GM23338 (cell line): ENCODE measurements around the gene TRMT11. TPM values are rescaled to one million over a fixed set of nuclear protein-coding genes. Genes with fewer than 3 reads are reported as not detected.
"Not testable (repeated sequence)": the region's sequence is repeated elsewhere in the genome, so short reads cannot be mapped to it uniquely, and the experiment has no call there.

ENCODE experiments used
- ATAC-seq: fragments of 200-7000 bp; cut with Tn5 transposase; 3 replicates; pipeline ENCODE4 v1.9.1; 2020
- DNase-seq: peaks from one replicate; pipeline ENCODE4 v3.0.0-alpha.2; 2015; ENCODE audit warnings: low spot score
- H2AFZ ChIP-seq: fragments of 200-600 bp; sonication (generic); 2 replicates; pipeline ENCODE4 v1.8.0; 2016; ENCODE audit warnings: antibody characterized with exemption, mild to moderate bottlenecking, moderate library complexity
- H3F3A ChIP-seq: fragments of 200-600 bp; sonication (generic); replicated peaks from 2 replicates; pipeline ENCODE4 v1.8.0; 2017; ENCODE audit warnings: antibody characterized with exemption, mixed run types, low read depth
- H3K27ac ChIP-seq: fragments of 200-600 bp; sonication (generic); 2 replicates; pipeline ENCODE4 v1.6.1; 2016; ENCODE audit warnings: low read depth
- H3K27me3 ChIP-seq: fragments of 200-600 bp; sonication (generic); 2 replicates; pipeline ENCODE4 v1.8.0; 2016; ENCODE audit warnings: mild to moderate bottlenecking, mixed run types, moderate library complexity; ENCODE audit not compliant: insufficient read depth
- H3K36me3 ChIP-seq: fragments of 200-600 bp; sonication (generic); 2 replicates; pipeline ENCODE4 v1.8.0; 2016; ENCODE audit warnings: mild to moderate bottlenecking; ENCODE audit not compliant: insufficient read depth
- H3K4me1 ChIP-seq: fragments of 200-600 bp; sonication (generic); 2 replicates; pipeline ENCODE4 v1.8.0; 2016; ENCODE audit warnings: mild to moderate bottlenecking, moderate library complexity; ENCODE audit not compliant: insufficient read depth
- H3K4me2 ChIP-seq: fragments of 200-600 bp; sonication (generic); 2 replicates; pipeline ENCODE4 v1.7.1; 2017; ENCODE audit warnings: mixed run types
- H3K4me3 ChIP-seq: fragments of 200-600 bp; sonication (generic); 2 replicates; pipeline ENCODE4 v1.6.1; 2016; ENCODE audit warnings: mixed run types
- H3K79me2 ChIP-seq: fragments of 200-600 bp; sonication (generic); replicated peaks from 2 replicates; pipeline ENCODE4 v1.8.0; 2017; ENCODE audit warnings: mild to moderate bottlenecking; ENCODE audit not compliant: insufficient read depth
- H3K9me2 ChIP-seq: fragments of 200-600 bp; sonication (generic); 2 replicates; pipeline ENCODE4 v1.8.0; 2017; ENCODE audit not compliant: insufficient read depth
- H4K20me1 ChIP-seq: fragments of 200-600 bp; sonication (generic); replicated peaks from 2 replicates; pipeline ENCODE4 v1.8.0; 2017; ENCODE audit warnings: mild to moderate bottlenecking; ENCODE audit not compliant: insufficient read depth
- H3K27ac Mint-ChIP-seq: 2 replicates; pipeline ENCODE4 v1.8.0; 2020; ENCODE audit warnings: inconsistent platforms, mild to moderate bottlenecking, moderate library complexity, mixed read lengths
- H3K27me3 Mint-ChIP-seq: 3 replicates; pipeline ENCODE4 v1.8.0; 2022; ENCODE audit warnings: low read depth, mild to moderate bottlenecking, moderate library complexity, mixed read lengths, inconsistent platforms; ENCODE audit not compliant: insufficient read depth, poor library complexity
- H3K36me3 Mint-ChIP-seq: 3 replicates; pipeline ENCODE4 v1.8.0; 2021; ENCODE audit warnings: low read depth, mild to moderate bottlenecking, inconsistent platforms, moderate library complexity, mixed read lengths
- H3K4me1 Mint-ChIP-seq: 3 replicates; pipeline ENCODE4 v1.8.0; 2020; ENCODE audit warnings: mild to moderate bottlenecking, inconsistent platforms, mixed read lengths
- H3K4me3 Mint-ChIP-seq: 3 replicates; pipeline ENCODE4 v1.8.0; 2021; ENCODE audit warnings: moderate library complexity, mild to moderate bottlenecking, inconsistent platforms, mixed read lengths
- H3K9me3 Mint-ChIP-seq: 3 replicates; pipeline ENCODE4 v1.8.0; 2020; ENCODE audit warnings: moderate library complexity, mild to moderate bottlenecking, inconsistent platforms, mixed read lengths
- CREB1 ChIP-seq: fragments of 250-450 bp; sonication (Bioruptor Pico); IDR thresholded peaks from 2 replicates; pipeline ENCODE4 v1.5.0; 2020; ENCODE audit warnings: low read depth, mild to moderate bottlenecking, moderate library complexity
- EZH2 ChIP-seq: fragments of 200-600 bp; sonication (generic); IDR thresholded peaks from one replicate; pipeline ENCODE4 v1.8.0; 2017; ENCODE audit warnings: antibody characterized with exemption, mild to moderate bottlenecking, low read depth; ENCODE audit not compliant: unreplicated experiment
- EZH2phosphoT487 ChIP-seq: fragments of 200-600 bp; sonication (generic); IDR thresholded peaks from one replicate; pipeline ENCODE4 v1.8.1; 2018; ENCODE audit warnings: antibody characterized with exemption; ENCODE audit not compliant: unreplicated experiment
- JUNB ChIP-seq: IDR thresholded peaks from one replicate; pipeline ENCODE4 v1.6.1; 2016; ENCODE audit warnings: antibody characterized with exemption; ENCODE audit not compliant: unreplicated experiment
- POLR2AphosphoS5 ChIP-seq: IDR thresholded peaks from 2 replicates; pipeline ENCODE4 v1.6.1; 2016; ENCODE audit warnings: antibody characterized with exemption, low read depth
- STAT1 ChIP-seq: IDR thresholded peaks from one replicate; pipeline ENCODE4 v1.6.1; 2016; ENCODE audit warnings: antibody characterized with exemption; ENCODE audit not compliant: unreplicated experiment
- ZNF114 ChIP-seq: fragments of 250-450 bp; sonication (Bioruptor Pico); IDR thresholded peaks from 2 replicates; pipeline ENCODE4 v1.5.0; 2020; ENCODE audit warnings: mild to moderate bottlenecking, moderate library complexity
- polyA plus RNA-seq: library from polyadenylated mRNA; unstranded; fragments of >200 nt; fragmentation: Nextera tagmentation; extraction: Ambion mirVana; gene quantifications from 2 replicates; pipeline ENCODE4 v1.2.1, GENCODE V29; 2016
- total RNA-seq: library from RNA; depleted of rRNA; stranded (reverse); fragments of >200 nt; shearing (Covaris generic); gene quantifications from 2 replicates; pipeline ENCODE4 v1.2.3, GENCODE V29; 2014
- TF ChIP-seq, protein P1 (sequence below): IDR thresholded peaks from 2 replicates; pipeline ENCODE4 v1.6.1; 2016; ENCODE audit warnings: antibody characterized with exemption
- TF ChIP-seq, protein P2 (sequence below), 2 experiments: fragments of 200-600 bp in 1 of 2; sonication (generic) in 1 of 2; conservative IDR thresholded peaks; 2 replicates each; pipeline versions ENCODE4 v1.5.1 to v1.6.1; 2016 to 2017; ENCODE audit warnings: antibody characterized with exemption in 2 of 2, low read depth in 2 of 2, mild to moderate bottlenecking in 2 of 2, moderate library complexity in 1 of 2

The TRMT11 gene
- total and polyA plus RNA-seq, 2 experiments from 2014 or later = 49.5 to 50.9 TPM

DNA sequence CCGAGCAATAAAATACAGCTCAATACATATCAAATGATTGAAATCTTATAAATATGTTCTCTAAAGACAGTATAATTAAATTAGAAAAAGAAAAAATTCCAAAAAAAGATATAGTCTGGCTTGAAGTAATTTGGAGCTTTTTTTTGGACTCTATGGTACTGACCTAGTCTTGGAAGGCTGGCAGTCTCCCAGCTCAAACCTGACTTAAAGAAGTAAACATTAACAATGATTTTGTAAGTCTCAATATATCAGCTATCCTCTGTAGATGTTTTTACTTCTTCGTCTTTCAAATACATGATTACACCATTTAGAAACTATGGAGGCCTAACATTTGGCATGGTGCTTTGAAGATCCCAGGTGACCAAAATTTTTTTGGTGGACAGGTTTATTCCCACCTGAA, 15.6 kb upstream of the TRMT11 start (continued):
- TF ChIP-seq, protein P1, sequence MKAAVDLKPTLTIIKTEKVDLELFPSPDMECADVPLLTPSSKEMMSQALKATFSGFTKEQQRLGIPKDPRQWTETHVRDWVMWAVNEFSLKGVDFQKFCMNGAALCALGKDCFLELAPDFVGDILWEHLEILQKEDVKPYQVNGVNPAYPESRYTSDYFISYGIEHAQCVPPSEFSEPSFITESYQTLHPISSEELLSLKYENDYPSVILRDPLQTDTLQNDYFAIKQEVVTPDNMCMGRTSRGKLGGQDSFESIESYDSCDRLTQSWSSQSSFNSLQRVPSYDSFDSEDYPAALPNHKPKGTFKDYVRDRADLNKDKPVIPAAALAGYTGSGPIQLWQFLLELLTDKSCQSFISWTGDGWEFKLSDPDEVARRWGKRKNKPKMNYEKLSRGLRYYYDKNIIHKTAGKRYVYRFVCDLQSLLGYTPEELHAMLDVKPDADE = no peak
- TF ChIP-seq STAT1 (no peak), EZH2phosphoT487 (no peak)

DNA sequence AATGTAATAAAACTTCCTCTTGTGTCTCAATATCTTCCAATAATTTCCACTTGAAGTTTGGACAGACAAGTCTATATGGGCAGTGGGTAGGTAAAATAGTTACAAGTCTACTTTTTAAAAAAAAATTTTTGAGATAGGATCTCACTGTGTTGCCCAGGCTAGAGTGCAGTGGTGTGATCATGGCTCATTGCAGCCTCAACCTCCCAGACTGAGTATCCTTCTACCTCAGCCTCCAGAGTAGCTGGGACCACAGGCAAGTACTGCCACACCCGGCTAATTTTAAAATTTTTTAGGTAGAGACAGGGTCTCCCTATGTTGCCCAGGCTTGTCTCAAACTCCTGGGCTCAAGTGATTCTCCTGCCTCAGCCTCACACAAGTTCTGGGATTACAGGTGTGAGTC, 13.9 kb upstream of the TRMT11 start:
- H3K27ac ChIP-seq, H3K4me2 ChIP-seq, H3K27me3 Mint-ChIP-seq, H3K27me3 ChIP-seq, H3F3A ChIP-seq, H2AFZ ChIP-seq, H3K79me2 ChIP-seq, H3K9me3 Mint-ChIP-seq, H4K20me1 ChIP-seq, H3K4me1 Mint-ChIP-seq, H3K36me3 Mint-ChIP-seq, H3K4me3 ChIP-seq, H3K4me1 ChIP-seq, H3K27ac Mint-ChIP-seq, ATAC-seq, H3K36me3 ChIP-seq, H3K9me2 ChIP-seq, DNase-seq, H3K4me3 Mint-ChIP-seq: not testable (repeated sequence)

DNA sequence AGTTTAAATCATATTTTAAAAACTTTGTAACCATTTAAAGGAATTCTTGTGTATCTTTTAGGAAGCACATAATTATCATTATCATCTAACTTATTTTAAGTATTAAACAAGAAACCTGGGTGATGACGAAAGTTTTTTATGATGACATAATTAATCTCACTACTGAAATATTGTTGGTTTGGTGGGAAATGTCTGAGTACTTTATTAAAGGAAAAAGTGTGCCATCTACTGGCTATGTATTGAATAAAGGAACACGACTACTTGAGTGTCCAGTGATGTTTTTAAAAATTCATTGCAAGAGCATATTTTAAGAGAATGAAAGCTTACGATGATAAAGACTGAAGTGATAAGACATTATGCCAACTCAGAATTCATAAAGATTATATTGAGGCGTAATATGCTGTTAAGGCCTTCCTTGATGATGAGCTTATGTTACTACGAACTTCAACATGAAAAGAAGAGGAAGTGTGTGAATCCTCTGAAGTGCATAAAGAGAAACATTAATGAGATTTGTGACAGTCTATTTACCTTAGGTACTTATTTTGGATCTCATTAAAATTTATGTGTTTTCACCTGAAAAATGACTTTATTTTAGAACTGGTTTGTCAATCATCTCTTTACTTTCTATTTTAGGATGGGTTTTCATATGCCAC, 12.0 kb upstream of the TRMT11 start:
- no peak for TF ChIP-seq EZH2
- TF ChIP-seq, protein P2, sequence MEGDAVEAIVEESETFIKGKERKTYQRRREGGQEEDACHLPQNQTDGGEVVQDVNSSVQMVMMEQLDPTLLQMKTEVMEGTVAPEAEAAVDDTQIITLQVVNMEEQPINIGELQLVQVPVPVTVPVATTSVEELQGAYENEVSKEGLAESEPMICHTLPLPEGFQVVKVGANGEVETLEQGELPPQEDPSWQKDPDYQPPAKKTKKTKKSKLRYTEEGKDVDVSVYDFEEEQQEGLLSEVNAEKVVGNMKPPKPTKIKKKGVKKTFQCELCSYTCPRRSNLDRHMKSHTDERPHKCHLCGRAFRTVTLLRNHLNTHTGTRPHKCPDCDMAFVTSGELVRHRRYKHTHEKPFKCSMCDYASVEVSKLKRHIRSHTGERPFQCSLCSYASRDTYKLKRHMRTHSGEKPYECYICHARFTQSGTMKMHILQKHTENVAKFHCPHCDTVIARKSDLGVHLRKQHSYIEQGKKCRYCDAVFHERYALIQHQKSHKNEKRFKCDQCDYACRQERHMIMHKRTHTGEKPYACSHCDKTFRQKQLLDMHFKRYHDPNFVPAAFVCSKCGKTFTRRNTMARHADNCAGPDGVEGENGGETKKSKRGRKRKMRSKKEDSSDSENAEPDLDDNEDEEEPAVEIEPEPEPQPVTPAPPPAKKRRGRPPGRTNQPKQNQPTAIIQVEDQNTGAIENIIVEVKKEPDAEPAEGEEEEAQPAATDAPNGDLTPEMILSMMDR (conservative IDR thresholded peaks at IDR 0.05; ENCODE audit: low read depth in 2 of 2) = peak in 1 of 2 experiments; percentile 69; a peak in 3 of 4 replicates
- H3K9me2 ChIP-seq = no peaks in the 10 kb centered on the region
- no peaks in the 10 kb centered on the region for H3F3A ChIP-seq
- H3K79me2 ChIP-seq = no peaks in the 10 kb centered on the region
- no peak for ATAC-seq
- Mint-ChIP-seq H3K4me1 (no peaks in the 10 kb centered on the region), H3K4me3 (no peak overlapping the region), H3K27ac (no peak overlapping the region), H3K36me3 (no peaks in the 10 kb centered on the region), H3K27me3 (no peaks in the 10 kb centered on the region), H3K9me3 (no peaks in the 10 kb centered on the region)
- no peaks in the 10 kb centered on the region for H3K27me3 ChIP-seq
- no peaks in the 10 kb centered on the region for H4K20me1 ChIP-seq
- H3K4me1 ChIP-seq = no peaks in the 10 kb centered on the region
- H3K27ac ChIP-seq = no peak overlapping the region
- H2AFZ ChIP-seq = no peak overlapping the region
- no peak overlapping the region for H3K4me3 ChIP-seq
- H3K4me2 ChIP-seq = no peak overlapping the region
- no peaks in the 10 kb centered on the region for H3K36me3 ChIP-seq
- peak; percentile 48 for DNase-seq

DNA sequence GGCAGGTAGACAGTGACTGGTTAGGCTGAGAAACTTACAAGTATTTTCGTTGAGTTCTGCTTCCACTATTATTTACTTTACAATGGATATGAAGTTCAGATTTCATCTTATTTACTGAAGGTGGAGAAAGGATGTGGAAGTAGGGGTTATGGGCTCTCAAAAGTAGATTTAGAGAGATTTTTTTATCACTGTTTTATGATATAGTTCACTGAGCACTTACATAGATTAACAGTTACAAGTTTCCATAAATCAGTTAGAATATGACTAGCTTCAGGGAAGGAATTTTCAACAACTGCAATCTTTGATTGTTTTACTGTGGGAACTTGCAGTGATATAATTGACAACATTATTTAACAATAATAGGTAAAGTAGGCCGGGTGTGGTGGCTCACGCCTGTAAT, 7.2 kb upstream of the TRMT11 start:
- no peaks in the 10 kb centered on the region for H3K9me3 Mint-ChIP-seq
- no peaks in the 10 kb centered on the region for H3K79me2 ChIP-seq
- DNase-seq (no peak), ATAC-seq (no peak)
- H2AFZ ChIP-seq = no peak overlapping the region
- H4K20me1 ChIP-seq = no peaks in the 10 kb centered on the region
- H3K27ac Mint-ChIP-seq = no peak overlapping the region
- no peak overlapping the region for H3K4me3 ChIP-seq
- no peak overlapping the region for H3K4me2 ChIP-seq
- no peaks in the 10 kb centered on the region for H3K9me2 ChIP-seq
- peaks cover 2% of the 10 kb centered on the region; the same call in 1 of the 3 replicates for H3K4me1 Mint-ChIP-seq
- H3K36me3 ChIP-seq = no peaks in the 10 kb centered on the region
- H3K27me3 ChIP-seq = no peaks in the 10 kb centered on the region
- no peaks in the 10 kb centered on the region for H3K4me1 ChIP-seq
- H3K4me3 Mint-ChIP-seq = no peak overlapping the region
- H3K36me3 Mint-ChIP-seq = no peaks in the 10 kb centered on the region
- H3F3A ChIP-seq = no peaks in the 10 kb centered on the region
- no peak overlapping the region for H3K27ac ChIP-seq
- H3K27me3 Mint-ChIP-seq = no peaks in the 10 kb centered on the region
- TF ChIP-seq JUNB = no peak
- no peak for TF ChIP-seq ZNF114 (CRISPR knock-in tag)
- no peak for TF ChIP-seq POLR2AphosphoS5
- TF ChIP-seq CREB1 (CRISPR knock-in tag) = no peak
